HG03442 (cell line): ENCODE data around the gene MRPS23.
"Not testable (repeated sequence)": the region's sequence is repeated elsewhere in the genome, so short reads cannot be mapped to it uniquely, and the experiment has no call there.

Experiments
- ATAC-seq: cut with Tn5 transposase; IDR thresholded peaks from one replicate; pipeline ENCODE4 v1.9.1; 2021; ENCODE audit warnings: mild to moderate bottlenecking, moderate library complexity; ENCODE audit not compliant: unreplicated experiment

Gene MRPS23

DNA sequence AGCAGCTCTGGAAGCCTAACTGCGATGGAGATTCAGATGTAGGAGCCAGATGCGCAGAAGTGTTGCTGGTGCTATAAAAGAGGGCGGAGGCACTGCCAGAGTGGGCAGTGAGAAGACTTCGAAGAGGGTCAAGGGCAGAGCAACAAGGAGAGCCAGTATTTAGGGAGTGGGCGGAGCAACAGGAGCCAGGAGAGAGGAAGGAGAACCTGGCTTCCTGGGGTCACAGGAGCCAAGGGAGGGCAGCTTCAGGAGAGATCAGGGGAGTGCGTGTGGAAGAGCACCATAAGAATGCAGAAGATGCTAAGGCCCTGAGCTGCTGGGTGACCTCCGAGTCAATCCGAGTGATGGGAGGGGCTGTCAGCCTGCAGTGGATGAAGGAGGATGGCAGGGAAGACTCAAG lies 14.4 kb upstream of the MRPS23 start:
- ATAC-seq, result no peak

DNA sequence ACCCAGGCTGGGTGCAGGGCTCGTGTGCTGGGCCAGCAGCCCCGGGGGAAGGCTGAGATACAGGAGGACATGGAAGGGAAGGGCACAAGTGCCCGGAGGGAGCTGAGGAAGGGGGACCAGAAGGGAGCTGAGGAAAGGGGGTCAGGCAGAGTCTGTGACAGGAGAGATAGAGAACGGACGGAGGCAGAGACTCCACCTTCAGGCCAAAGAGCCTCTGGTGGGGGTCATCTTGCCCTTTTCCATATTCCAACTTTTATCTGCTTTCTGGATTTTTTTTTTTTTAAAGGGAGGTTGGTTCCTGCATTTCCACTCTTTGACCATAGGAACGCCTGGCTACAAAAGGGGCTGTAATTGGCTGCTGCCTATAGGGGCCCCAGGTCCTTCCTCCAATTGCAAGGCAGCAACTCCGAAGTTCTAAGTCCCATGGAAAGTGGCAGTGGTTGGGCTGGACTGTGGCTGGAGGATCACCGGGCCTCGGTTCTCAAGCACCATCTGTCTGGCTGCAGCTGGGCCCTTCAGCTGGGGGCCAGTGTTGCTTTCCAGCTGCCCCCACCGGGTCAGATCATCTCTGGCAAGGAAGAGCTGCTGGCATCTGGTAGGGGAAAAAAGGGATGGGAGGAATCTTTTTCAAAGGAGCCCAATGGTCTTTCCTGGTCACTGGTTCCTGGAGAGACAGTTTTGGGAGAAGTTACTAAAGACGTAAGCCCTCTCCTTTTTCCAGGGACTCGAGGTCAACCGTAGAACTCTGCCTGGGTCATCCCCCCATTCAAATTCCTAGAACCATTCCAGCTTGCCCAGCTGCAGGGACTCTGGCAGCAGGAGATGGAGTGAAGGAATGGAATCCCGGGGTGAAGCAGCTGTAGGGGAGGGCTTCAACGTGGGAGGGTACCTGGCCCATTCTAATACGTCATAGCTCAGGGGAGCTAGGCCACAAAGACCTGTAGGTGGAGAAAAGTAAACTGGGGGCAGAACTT lies 13.1 kb upstream of the MRPS23 start:
- no peak for ATAC-seq

- no peak for ATAC-seq
These were observed 12.2 kb upstream of the MRPS23 start for GRCh38 chr17:57861790-57862693.

- no peak for ATAC-seq
These were observed 11.4 kb upstream of the MRPS23 start for GRCh38 chr17:57861000-57861789.

DNA sequence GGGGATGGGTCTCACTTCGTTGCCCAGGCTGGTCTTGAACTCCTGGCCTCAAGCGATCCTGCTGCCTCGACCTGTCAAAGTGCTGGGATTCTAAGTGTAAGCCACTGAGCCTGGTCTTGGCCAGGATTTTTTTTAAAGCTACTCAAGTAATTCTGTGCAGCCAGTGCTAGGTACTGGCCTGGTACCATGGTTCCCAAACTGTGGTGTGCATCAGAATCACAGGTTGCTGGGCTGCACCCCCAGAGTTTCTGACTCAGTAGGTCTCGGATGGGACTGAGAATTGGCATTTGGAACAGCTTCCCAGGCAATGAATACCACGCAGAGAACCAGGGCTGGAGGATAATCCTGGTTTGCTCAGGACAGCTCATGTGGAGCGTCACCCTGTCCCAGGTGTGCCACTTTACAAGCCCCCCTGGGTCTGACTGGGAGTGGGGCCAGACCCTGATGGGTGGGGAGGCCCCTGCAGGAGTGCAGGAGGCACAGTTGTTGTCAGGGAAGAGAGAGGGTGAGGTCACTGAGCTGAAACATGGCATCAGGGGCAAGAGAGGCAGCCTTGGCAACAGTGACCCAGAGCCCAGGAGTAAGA lies 10.7 kb upstream of the MRPS23 start:
- ATAC-seq, result no peak

GRCh38 chr17:57859601-57860413 lies 10.0 kb upstream of the MRPS23 start:
- ATAC-seq, result no peak

DNA sequence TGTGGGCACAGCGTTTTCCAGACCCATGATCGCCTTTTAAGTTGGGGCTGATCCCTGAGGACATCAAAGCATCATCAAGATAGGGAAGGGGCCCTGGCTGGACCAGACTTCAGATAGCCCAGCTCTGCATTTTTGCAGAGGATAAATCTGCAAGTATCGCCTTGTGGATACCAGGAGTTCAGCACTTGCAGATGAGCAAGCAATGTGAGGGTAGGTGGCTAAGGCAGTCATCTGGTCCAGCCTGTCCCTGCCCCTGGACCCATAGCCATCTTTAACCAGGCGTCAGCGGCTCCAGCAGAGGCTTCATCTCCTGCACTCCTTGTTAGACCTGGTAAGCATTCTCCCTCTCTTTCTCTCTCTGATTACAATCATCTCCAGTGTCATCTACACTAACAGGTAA lies 9.0 kb upstream of the MRPS23 start:
- no peak for ATAC-seq

GRCh38 chr17:57856792-57857620 lies 7.2 kb upstream of the MRPS23 start:
- no peak for ATAC-seq

DNA sequence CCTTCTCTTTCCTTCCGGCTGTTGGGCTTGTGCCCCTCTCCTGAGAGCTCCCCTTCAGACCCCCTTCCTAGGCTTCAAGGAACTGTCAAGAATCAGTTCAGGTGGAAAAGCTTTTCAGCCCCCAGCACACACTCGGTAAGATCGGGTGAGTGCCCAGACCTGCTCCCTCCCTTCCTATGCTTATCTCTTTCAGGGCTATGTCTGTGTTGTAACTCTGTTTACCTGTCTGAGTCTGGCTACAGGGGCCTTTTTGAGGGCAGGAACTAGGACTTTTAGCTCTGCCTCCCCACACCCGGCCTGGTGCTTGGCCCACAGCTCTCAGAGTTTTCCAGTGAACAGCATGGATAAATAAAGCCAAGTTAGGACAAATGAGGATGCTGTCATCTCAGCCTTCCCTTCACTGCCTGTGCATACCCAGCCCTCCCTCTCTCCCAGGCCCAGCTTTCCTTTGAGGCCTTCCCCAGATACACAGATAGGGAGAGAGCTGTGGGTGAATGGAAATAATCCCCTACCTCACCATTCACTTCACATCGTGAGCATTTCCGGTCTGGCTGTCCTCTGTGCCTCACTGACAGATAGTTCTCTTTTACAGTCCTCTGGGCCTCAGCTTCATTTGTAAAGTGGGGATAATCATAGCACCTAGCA lies 5.7 kb upstream of the MRPS23 start:
- ATAC-seq, result no peak

GRCh38 chr17:57853695-57854094 lies 3.9 kb upstream of the MRPS23 start:
- no peak for ATAC-seq

GRCh38 chr17:57852955-57853328 lies 3.1 kb upstream of the MRPS23 start:
- ATAC-seq, result no peak

DNA sequence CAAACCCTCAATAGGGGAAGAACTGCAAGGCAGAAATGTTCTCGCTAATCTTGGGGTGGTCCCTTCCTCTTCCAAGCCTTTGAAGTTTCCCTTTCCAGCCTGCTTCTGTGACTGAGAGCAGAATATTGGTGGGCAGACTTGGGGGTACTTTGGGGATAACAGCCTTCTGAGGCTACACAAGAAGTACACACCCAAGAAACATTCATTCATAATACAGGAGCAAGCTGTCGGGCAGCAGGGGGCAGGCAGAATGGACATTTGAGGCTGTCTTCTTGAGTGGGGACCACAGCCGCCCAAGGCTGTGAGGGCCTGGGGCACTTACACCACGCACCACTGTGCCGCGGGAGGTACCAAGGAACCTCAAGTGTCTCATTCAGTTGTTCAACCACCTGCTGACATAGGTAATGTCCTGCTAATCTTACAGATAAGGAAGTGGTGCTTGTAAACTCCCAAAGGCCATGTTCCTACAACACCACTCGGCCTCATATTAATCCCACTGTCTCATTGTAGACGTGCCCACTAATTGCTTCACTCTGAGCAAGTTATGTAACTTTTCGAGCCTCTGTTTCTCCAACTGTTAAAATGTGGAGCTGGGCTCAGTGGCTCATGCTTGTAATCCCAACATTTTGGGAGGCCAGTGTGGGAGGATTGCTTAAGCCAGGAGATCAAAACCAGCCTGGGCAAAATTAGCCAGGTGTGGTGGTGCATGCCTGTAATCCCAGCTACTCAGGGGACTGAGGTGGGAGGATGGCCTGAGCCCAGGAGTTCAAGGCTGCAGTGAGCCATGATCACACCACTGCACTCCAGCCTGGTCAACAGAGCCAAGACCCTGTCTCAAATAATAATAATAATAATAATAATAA lies 2.5 kb upstream of the MRPS23 start:
- no peak for ATAC-seq

DNA sequence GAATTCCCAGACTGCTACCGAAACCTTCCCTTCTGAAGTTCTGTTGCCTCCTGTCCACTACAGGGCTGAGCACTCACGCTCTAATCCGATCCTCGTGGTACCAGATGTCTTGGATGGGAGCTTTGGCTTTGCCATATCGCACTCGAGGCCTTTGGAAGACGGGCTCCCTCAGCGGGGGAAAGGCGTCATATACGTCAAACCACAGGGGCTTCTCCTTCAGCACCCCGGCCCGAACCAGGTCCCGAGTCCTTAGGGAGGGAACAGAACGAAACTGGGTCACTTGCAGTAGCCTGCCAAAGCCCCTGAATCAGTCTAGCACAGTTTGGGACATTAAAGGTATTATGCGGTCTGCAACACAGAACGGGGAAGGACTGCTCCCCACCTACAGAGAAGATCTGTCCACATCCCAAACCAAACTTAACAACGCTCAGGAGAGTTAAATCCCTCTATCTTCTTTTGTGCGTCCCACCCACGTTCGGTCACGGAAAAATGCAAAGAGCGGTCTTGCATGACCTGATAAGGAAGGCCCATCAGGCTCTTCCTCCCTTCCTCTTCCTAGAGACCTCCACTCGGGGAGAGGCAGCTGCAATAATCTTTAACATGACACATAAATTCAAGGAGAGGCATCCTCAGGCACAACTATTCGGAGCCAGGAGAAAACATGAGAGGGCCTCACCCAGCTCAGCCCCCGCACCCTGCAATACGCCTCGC lies 526 bp downstream of the MRPS23 start:
- no peak for ATAC-seq

DNA sequence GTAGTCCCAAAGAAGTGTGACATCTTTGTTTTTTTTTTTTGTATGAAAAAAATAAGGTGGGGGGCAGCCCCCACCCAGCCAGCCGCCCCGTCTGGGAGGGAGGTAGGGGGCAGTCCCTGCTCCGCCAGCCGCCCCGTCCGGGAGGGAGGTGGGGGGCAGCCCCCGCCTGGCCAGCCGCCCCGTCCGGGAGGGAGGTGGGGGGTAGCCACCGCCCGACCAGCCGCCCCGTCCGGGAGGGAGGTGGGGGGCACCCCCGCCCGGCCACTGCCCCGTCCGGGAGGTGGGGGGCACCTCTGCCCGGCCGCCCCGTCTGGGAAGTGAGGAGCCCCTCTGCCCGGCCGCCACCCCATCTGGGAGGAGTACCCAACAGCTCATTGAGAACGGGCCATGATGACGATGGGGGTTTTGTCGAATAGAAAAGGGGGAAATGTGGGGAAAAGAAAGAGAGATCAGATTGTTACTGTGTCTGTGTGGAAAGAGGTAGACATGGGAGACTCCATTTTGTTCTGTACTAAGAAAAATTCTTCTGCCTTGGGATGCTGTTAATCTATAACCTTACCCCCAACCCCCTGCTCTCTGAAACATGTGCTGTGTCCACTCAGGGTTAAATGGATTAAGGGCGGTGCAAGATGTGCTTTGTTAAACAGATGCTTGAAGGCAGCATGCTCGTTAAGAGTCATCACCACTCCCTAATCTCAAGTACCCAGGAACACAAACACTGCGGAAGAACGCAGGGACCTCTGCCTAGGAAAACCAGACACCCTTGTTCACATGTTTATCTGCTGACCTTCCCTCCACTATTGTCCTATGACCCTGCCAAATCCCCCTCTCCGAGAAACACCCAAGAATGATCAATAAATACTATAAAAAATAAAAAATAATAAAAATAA lies 3.5 kb downstream of the MRPS23 start:
- ATAC-seq, result not testable (repeated sequence)

DNA sequence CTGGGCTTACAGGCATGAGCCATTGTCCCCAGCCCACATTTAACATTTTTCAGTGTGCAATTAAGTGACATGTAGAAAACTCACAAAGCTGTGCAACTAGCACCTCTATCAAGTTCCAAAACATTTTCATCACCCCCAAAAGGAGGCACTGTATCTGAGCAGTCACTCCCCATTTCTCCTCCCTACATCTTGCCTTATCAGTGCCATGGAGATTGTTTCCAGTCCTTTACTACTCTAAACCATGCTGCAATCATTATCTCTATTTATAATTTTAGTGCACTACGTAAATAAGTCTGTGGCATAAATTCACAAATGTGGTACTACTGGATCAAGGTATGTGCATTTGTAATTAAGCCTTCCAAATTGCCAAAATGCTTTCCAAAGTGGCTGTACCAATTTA lies 7.6 kb downstream of the MRPS23 start:
- ATAC-seq, result no peak

- ATAC-seq, result no peak
These were observed 10.3 kb downstream of the MRPS23 start for GRCh38 chr17:57839571-57839923.
